ENCODE measurements around the gene SLC16A10.
A peak's percentile ranks its signal among the peaks of the same experiment; 100 is the strongest.

GRCh38 chr6:111105578-111105977 is 18.3 kb downstream of the SLC16A10 start:
- TF ChIP-seq CTCF (IDR thresholded peaks at IDR 0.05) (peak in 1 of 6 experiments; percentile 7), POLR2A (IDR thresholded peaks at IDR 0.05) (peak in 1 of 4 donors; percentile 18), EP300 (IDR thresholded peaks at IDR 0.05) (peak in 1 of 4 donors; percentile 50), POLR2AphosphoS5 (IDR thresholded peaks at IDR 0.05) (peak in 1 of 2 donors; percentile 55)

Data from upper lobe of left lung (tissue), 4 donors.